GM19099 (cell line): ENCODE data around the gene SORCS2.

Experiments used
- POLR2A ChIP-seq: IDR thresholded peaks from 3 replicates; pipeline ENCODE4 v1.6.1; 2011; ENCODE audit warnings: low read depth; ENCODE audit not compliant: insufficient read length; ENCODE audit errors: extremely low read depth

Gene SORCS2

GRCh38 chr4:7432531-7433375, 240.4 kb downstream of the SORCS2 start:
- no peak for TF ChIP-seq POLR2A

DNA sequence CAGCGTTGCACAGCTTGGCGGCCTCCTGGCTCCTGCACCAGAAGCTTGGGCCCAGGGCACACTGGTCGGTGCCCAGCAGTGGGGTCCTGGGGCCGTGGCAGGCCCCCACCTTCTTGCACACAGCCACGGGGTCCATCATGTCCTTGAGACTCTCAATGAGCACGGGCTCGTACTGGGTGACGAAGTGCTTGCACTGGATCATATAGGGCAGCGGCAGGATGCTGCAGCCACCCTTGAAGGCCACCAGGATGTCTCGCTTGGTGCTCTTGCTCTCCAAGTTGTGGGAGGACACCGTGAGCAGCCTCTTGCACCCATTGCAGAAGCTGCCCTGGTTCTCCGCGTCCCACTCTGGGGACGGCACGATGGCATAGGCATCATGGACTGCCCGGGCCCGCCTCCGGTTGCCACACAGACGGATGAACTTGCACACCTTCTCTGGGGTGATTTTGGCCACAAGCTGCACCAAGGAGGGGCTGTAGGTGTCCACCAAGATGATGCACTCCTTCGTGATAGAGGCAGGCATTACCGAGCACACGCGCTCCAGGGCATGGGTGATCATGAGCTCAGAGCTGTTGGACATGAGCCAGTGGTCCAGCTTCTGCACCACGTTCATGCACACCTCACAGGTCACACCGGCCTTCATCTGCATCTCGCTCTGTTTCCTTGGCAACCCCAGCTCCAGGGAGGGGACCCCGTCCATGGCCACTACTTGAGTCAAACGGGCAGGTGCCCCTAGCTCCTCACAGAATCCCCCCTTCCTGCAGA, 241.2 kb downstream of the SORCS2 start:
- TF ChIP-seq POLR2A, result no peak

- TF ChIP-seq POLR2A, result no peak
These were observed 241.9 kb downstream of the SORCS2 start for GRCh38 chr4:7434141-7434765.

DNA sequence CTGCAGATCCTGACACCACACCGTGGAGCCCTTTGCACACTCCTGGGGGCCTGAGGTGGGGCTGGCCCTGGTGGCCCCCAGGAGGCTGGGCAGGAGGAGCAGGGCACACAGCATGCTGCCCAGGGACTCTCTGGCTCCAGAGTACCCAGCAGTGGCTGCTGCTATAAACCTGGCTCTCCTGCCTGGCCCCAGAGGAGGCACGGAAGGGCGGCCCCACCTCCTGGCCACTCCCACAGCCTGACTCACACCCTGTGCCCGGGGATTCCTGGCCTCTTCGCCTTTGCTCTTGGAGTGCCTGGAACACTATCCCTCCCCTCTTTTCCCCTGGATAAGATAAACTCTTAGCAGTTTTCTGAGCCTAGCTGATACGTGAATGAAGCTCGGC, 242.4 kb downstream of the SORCS2 start, which contains the start of gene PSAPL1:
Gene PSAPL1 (minus strand): TSS at position 165 of the 385 bp plus-strand sequence. CDS start 51 bp downstream, at position 114.
- no peak for TF ChIP-seq POLR2A

GRCh38 chr4:7435471-7436061, 243.2 kb downstream of the SORCS2 start:
- TF ChIP-seq POLR2A, result no peak

GRCh38 chr4:7436256-7436655, 243.9 kb downstream of the SORCS2 start:
- TF ChIP-seq POLR2A, result no peak

- no peak for TF ChIP-seq POLR2A
These were observed 247.4 kb downstream of the SORCS2 start for GRCh38 chr4:7439699-7440098.

DNA sequence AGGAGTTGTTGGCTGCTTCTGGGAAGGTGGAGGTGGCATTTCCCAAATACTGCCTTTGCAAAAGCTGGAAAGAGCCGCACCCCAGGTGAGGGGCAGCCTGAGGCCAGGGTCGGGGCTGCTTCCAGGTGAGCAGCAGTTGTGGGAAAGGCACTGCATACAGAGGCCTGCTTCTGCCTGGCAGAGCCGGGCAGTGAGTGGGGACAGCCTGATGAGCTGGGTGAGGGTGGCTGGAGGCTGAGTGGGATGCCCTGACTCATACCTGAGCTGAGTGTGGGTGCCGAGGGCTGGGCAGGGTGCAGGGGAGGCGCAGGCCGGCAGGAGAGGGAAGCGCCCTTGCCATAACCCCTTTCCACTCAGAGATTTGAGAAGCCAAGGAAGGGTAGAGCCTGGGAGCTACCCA, 248.9 kb downstream of the SORCS2 start:
- no peak for TF ChIP-seq POLR2A

GRCh38 chr4:7442574-7443162, 250.3 kb downstream of the SORCS2 start:
- no peak for TF ChIP-seq POLR2A

DNA sequence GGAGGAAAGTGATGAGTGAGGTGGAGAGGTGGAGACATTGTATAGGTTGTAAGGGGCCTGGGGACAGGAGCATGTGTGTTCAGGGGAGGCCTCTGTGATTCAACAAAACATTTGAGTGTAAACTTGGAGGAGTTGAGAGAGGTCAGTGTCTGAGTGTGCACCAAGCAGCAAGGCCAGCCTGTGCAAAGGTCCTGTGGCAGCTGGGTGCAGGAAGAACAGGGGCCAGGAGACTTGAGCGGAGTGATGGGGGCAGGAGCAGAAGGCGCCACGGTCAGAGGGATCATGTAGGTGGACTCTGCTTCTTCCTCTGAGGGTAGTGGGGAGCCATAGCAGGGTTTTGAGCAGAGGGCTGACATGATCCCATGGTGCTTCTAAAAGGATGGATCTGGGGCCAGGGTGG, 252.0 kb downstream of the SORCS2 start:
- no peak for TF ChIP-seq POLR2A

DNA sequence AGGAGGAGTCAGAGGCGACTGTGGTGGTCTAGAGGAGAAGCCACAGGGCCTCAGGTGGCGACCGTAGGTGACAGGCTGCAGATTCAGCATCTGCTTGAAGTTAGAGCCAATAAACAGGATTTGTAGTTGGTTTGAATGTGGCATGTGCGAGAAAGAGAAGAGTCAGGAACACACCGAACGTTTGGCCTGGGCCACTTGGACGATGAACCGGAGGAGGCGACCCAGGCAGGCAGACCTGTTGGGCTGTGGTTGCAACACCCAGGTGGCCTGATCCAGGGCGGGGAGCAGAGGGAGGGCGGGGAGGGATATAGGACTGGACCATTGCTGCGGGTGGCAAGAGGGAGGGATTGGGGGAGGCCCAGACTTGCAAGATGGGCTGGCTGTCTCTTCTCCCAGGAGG, 252.4 kb downstream of the SORCS2 start:
- no peak for TF ChIP-seq POLR2A

- no peak for TF ChIP-seq POLR2A
These were observed 254.9 kb downstream of the SORCS2 start for GRCh38 chr4:7447236-7447635.

DNA sequence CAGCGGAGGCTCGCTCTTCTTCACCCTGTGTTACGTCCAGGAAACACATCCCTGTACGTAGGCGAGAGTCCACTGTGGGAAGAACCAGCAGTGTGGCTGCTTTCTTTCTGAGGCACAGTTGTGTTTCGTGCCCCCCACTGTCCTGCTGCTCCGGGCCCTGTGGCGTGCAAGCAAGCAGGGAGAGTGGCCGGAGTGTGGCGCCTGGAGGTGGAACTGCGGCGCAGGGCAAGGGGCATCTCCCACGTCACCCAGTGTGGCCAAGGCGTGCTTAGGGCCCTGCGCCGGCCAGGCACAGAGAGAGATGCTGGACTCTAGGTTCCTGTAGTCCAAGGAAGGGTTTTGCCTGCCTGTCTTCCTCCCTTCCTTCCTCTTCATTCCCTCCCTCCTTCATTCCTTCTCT, 255.7 kb downstream of the SORCS2 start:
- TF ChIP-seq POLR2A, result no peak

- TF ChIP-seq POLR2A, result no peak
These were observed 258.6 kb downstream of the SORCS2 start for GRCh38 chr4:7450775-7451433.
